HEK293 (cell line): Measurements from ENCODE around the gene TTC27.

ENCODE experiments used
- CTCF ChIA-PET: fragments of 350-600 bp; formaldehyde crosslinking; extraction: SDS; loops from one replicate; lab custom pipeline; 2021; ENCODE audit warnings: antibody characterized with exemption; lab: Yijun Ruan, JAX
- POLR2A ChIA-PET: fragments of 300-600 bp; formaldehyde crosslinking; extraction: SDS; loops from one replicate; lab custom pipeline; 2020; ENCODE audit warnings: antibody characterized with exemption, inconsistent platforms; lab: Yijun Ruan, JAX
- H3K27ac ChIP-seq: fragments of 200-500 bp; sonication (Bioruptor generic); 2 replicates; pipeline ENCODE4 v1.5.1; 2014; ENCODE audit warnings: low read depth, low read length, control low read depth, inconsistent platforms; ENCODE audit errors: extremely low read depth
- H3K36me3 ChIP-seq, 2 experiments: fragments of 200-500 bp in 1 of 2; sonication (Bioruptor generic) in 1 of 2; 1 replicate in 1 of 2; 2 replicates in 1 of 2; pipeline ENCODE4 v1.5.1; 2014 to 2017; ENCODE audit warnings: inconsistent platforms in 2 of 2, low read length in 2 of 2; ENCODE audit not compliant: control insufficient read depth in 2 of 2, insufficient read depth in 1 of 2
- H3K4me1 ChIP-seq: fragments of 200-500 bp; sonication (Bioruptor generic); 2 replicates; pipeline ENCODE4 v1.5.1; 2014; ENCODE audit warnings: mild to moderate bottlenecking, low read length, inconsistent platforms; ENCODE audit not compliant: control insufficient read depth, insufficient read depth
- H3K4me3 ChIP-seq: 2 replicates; pipeline ENCODE4 v1.5.1; 2011; ENCODE audit warnings: low read depth, mild to moderate bottlenecking, control low read depth, low read length, moderate library complexity
- H3K9me3 ChIP-seq: fragments of 200-500 bp; sonication (Bioruptor generic); 2 replicates; pipeline ENCODE4 v1.5.1; 2014; ENCODE audit warnings: low read depth, low read length, inconsistent platforms; ENCODE audit not compliant: control insufficient read depth, insufficient read depth
- AEBP2 ChIP-seq: fragments of 450-650 bp; formaldehyde crosslinking; IDR thresholded peaks from 2 replicates; pipeline ENCODE4 v1.5.1; 2016; ENCODE audit warnings: missing biosample characterization, missing genetic modification characterization, borderline replicate concordance
- HOXC10 ChIP-seq: sonication (generic); formaldehyde crosslinking; IDR thresholded peaks from 2 replicates; pipeline ENCODE4 v1.8.1; 2023; ENCODE audit warnings: mild to moderate bottlenecking, missing genetic modification reagents
- KLF1 ChIP-seq: fragments of 450-650 bp; formaldehyde crosslinking; IDR thresholded peaks from 2 replicates; pipeline ENCODE4 v1.5.1; 2016; ENCODE audit warnings: missing biosample characterization, missing genetic modification characterization
- OSR2 ChIP-seq: fragments of 450-650 bp; formaldehyde crosslinking; IDR thresholded peaks from 2 replicates; pipeline ENCODE4 v1.5.1; 2016; ENCODE audit warnings: missing biosample characterization, missing genetic modification characterization
- RBAK ChIP-seq: fragments of 450-650 bp; formaldehyde crosslinking; IDR thresholded peaks from 2 replicates; pipeline ENCODE4 v1.5.1; 2016; ENCODE audit warnings: missing biosample characterization, missing genetic modification characterization
- ZBTB21 ChIP-seq: fragments of 450-650 bp; formaldehyde crosslinking; IDR thresholded peaks from 2 replicates; pipeline ENCODE4 v1.5.1; 2017; ENCODE audit warnings: missing biosample characterization, missing genetic modification characterization
- ZBTB7A ChIP-seq: fragments of 450-650 bp; formaldehyde crosslinking; IDR thresholded peaks from 2 replicates; pipeline ENCODE4 v1.5.1; 2016; ENCODE audit warnings: low read depth, missing biosample characterization, missing genetic modification characterization
- ZNF16 ChIP-seq: fragments of 450-650 bp; formaldehyde crosslinking; IDR thresholded peaks from 2 replicates; pipeline ENCODE4 v1.5.1; 2016; ENCODE audit warnings: low read depth, missing biosample characterization, missing genetic modification characterization
- ZNF239 ChIP-seq: fragments of 450-650 bp; formaldehyde crosslinking; IDR thresholded peaks from 2 replicates; pipeline ENCODE4 v1.5.1; 2016; ENCODE audit warnings: missing biosample characterization, missing genetic modification characterization
- ZNF280C ChIP-seq: fragments of 450-650 bp; formaldehyde crosslinking; IDR thresholded peaks from 2 replicates; pipeline ENCODE4 v1.5.1; 2016; ENCODE audit warnings: missing biosample characterization, missing genetic modification characterization
- ZNF350 ChIP-seq: fragments of 450-650 bp; formaldehyde crosslinking; IDR thresholded peaks from 2 replicates; pipeline ENCODE4 v1.5.0; 2017; ENCODE audit warnings: missing biosample characterization, mild to moderate bottlenecking, missing genetic modification characterization
- ZNF433 ChIP-seq: fragments of 450-650 bp; formaldehyde crosslinking; IDR thresholded peaks from 2 replicates; pipeline ENCODE4 v1.5.1; 2016; ENCODE audit warnings: missing biosample characterization, missing genetic modification characterization, low read depth
- ZNF610 ChIP-seq: fragments of 450-650 bp; formaldehyde crosslinking; IDR thresholded peaks from 2 replicates; pipeline ENCODE4 v1.5.1; 2016; ENCODE audit warnings: missing biosample characterization, missing genetic modification characterization, borderline replicate concordance
- ZNF658 ChIP-seq: fragments of 450-650 bp; formaldehyde crosslinking; IDR thresholded peaks from 2 replicates; pipeline ENCODE4; 2016; ENCODE audit warnings: missing biosample characterization, missing genetic modification characterization
- TF ChIP-seq, protein P1 (sequence below): fragments of 450-650 bp; formaldehyde crosslinking; IDR thresholded peaks from 2 replicates; pipeline ENCODE4; 2016; ENCODE audit warnings: missing biosample characterization, missing genetic modification characterization
- TF ChIP-seq, protein P2 (sequence below): fragments of 450-650 bp; formaldehyde crosslinking; IDR thresholded peaks from 2 replicates; pipeline ENCODE4 v1.5.1; 2016; ENCODE audit warnings: missing biosample characterization, missing genetic modification characterization, low read depth
- TF ChIP-seq, protein P3 (sequence below): fragments of 450-650 bp; formaldehyde crosslinking; optimal IDR thresholded peaks from 2 replicates; pipeline ENCODE3; 2016; ENCODE audit warnings: missing biosample characterization, mild to moderate bottlenecking, missing genetic modification characterization

Gene TTC27

DNA sequence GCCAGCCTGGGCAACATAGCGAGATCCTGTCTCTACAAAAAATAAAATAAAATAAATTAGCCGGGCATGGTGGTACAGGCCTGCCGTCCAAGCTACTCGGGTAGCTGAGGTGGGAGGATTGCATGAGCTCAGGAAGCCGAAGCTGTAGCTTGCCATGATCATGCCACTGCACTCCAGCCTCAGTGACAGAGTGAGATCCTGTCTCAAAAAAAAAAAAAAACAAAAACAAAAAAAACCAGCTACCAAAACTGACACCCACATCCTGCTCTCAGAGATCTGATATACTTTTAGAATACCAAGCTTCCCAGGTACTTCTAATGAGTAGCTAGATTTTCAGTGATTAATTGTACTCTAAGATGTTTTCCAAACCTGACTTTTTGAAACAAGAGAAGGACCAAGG, 74.0 kb downstream of the TTC27 start (continued):
- no peak for TF ChIP-seq ZNF239 (tag by site-specific recombination)
- TF ChIP-seq ZNF280C (tag by site-specific recombination), result no peak
- TF ChIP-seq, protein P1, sequence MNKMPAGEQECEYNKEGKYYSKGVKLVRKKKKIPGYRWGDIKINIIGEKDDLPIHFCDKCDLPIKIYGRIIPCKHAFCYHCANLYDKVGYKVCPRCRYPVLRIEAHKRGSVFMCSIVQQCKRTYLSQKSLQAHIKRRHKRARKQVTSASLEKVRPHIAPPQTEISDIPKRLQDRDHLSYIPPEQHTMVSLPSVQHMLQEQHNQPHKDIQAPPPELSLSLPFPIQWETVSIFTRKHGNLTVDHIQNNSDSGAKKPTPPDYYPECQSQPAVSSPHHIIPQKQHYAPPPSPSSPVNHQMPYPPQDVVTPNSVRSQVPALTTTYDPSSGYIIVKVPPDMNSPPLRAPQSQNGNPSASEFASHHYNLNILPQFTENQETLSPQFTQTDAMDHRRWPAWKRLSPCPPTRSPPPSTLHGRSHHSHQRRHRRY, result no peak
- TF ChIP-seq, protein P2, sequence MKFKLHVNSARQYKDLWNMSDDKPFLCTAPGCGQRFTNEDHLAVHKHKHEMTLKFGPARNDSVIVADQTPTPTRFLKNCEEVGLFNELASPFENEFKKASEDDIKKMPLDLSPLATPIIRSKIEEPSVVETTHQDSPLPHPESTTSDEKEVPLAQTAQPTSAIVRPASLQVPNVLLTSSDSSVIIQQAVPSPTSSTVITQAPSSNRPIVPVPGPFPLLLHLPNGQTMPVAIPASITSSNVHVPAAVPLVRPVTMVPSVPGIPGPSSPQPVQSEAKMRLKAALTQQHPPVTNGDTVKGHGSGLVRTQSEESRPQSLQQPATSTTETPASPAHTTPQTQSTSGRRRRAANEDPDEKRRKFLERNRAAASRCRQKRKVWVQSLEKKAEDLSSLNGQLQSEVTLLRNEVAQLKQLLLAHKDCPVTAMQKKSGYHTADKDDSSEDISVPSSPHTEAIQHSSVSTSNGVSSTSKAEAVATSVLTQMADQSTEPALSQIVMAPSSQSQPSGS (tag by site-specific recombination), result no peak
- no peak for TF ChIP-seq ZNF610 (tag by site-specific recombination)
- no peak for TF ChIP-seq ZNF433
- no peak for TF ChIP-seq OSR2 (tag by site-specific recombination)
- no peak for TF ChIP-seq ZBTB21 (tag by site-specific recombination)
- TF ChIP-seq, protein P3, sequence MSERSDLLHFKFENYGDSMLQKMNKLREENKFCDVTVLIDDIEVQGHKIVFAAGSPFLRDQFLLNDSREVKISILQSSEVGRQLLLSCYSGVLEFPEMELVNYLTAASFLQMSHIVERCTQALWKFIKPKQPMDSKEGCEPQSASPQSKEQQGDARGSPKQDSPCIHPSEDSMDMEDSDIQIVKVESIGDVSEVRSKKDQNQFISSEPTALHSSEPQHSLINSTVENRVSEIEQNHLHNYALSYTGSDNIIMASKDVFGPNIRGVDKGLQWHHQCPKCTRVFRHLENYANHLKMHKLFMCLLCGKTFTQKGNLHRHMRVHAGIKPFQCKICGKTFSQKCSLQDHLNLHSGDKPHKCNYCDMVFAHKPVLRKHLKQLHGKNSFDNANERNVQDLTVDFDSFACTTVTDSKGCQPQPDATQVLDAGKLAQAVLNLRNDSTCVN (tag by site-specific recombination), result no peak
- no peak for TF ChIP-seq HOXC10 (CRISPR knock-in tag)

- H3K4me3 ChIP-seq, result no peak overlapping the region
- H3K27ac ChIP-seq, result no peak overlapping the region
- peaks cover 5% of the 10 kb centered on the region; the same call in 1 of the 2 replicates for H3K4me1 ChIP-seq
- ChIA-PET CTCF (interaction anchor here (0.8 kb wide), 1 partner anchor 332 kb away, joined by 3 read pairs; no protein-coding TSS in a partner anchor), POLR2A (interaction anchor here (0.6 kb wide), 1 partner anchor 75 kb away, joined by 3 read pairs; the partner anchor contains the start of gene TTC27)
- H3K9me3 ChIP-seq, result no peaks in the 10 kb centered on the region
- peaks cover 0 to 6% of the 10 kb centered on the region in 2 experiments; a peak in 2 of 3 replicates for H3K36me3 ChIP-seq
- no peak for TF ChIP-seq ZNF658 (tag by site-specific recombination)
- no peak for TF ChIP-seq ZBTB7A (tag by site-specific recombination)
- no peak for TF ChIP-seq RBAK (tag by site-specific recombination)
- TF ChIP-seq ZNF16 (tag by site-specific recombination), result no peak
- no peak for TF ChIP-seq KLF1 (tag by site-specific recombination)
- no peak for TF ChIP-seq ZNF350 (tag by site-specific recombination)
- TF ChIP-seq AEBP2, result no peak
Observed at GRCh38 chr2:32702303-32703064, 74.6 kb downstream of the TTC27 start.
